ENCODE data around the gene CDK8.

Gene CDK8

GRCh38 chr13:26320766-26321165, 66.8 kb downstream of the CDK8 start:
- no peak for DNase-seq

- DNase-seq: no peak
These were observed 69.2 kb downstream of the CDK8 start for GRCh38 chr13:26323127-26323526.

GRCh38 chr13:26323764-26324163, 69.8 kb downstream of the CDK8 start:
- DNase-seq: no peak

GRCh38 chr13:26324294-26324693, 70.4 kb downstream of the CDK8 start:
- DNase-seq: no peak

- no peak for DNase-seq
These were observed 70.9 kb downstream of the CDK8 start for GRCh38 chr13:26324867-26325266.

GRCh38 chr13:26325876-26326275, 71.9 kb downstream of the CDK8 start:
- DNase-seq: no peak

- DNase-seq: no peak
These were observed 72.6 kb downstream of the CDK8 start for GRCh38 chr13:26326562-26326961.

- DNase-seq: no peak
These were observed 74.2 kb downstream of the CDK8 start for GRCh38 chr13:26327940-26328725.

GRCh38 chr13:26335158-26335557, 81.2 kb downstream of the CDK8 start:
- DNase-seq: no peak

- no peak for DNase-seq
These were observed 86.9 kb downstream of the CDK8 start for GRCh38 chr13:26340807-26341206.

GRCh38 chr13:26342898-26343297, 89.0 kb downstream of the CDK8 start:
- no peak for DNase-seq

GRCh38 chr13:26343816-26344215, 89.9 kb downstream of the CDK8 start:
- DNase-seq: no peak

- no peak for DNase-seq
These were observed 91.1 kb downstream of the CDK8 start for GRCh38 chr13:26344980-26345379.

- no peak for DNase-seq
These were observed 95.0 kb downstream of the CDK8 start for GRCh38 chr13:26348966-26349365.

GRCh38 chr13:26362261-26362660, 108.3 kb downstream of the CDK8 start:
- DNase-seq: no peak

- no peak for DNase-seq
These were observed 116.6 kb downstream of the CDK8 start for GRCh38 chr13:26370553-26370952.

GRCh38 chr13:26372747-26373146, 118.8 kb downstream of the CDK8 start:
- no peak for DNase-seq

GRCh38 chr13:26376430-26376829, 122.5 kb downstream of the CDK8 start:
- DNase-seq: peak; percentile 1 to 7

GRCh38 chr13:26377038-26377437, 123.1 kb downstream of the CDK8 start:
- DNase-seq: no peak

- no peak for DNase-seq
These were observed 124.2 kb downstream of the CDK8 start for GRCh38 chr13:26378116-26378515.

- DNase-seq: no peak
These were observed 125.9 kb downstream of the CDK8 start for GRCh38 chr13:26379831-26380230.

- no peak for DNase-seq
These were observed 127.0 kb downstream of the CDK8 start for GRCh38 chr13:26380930-26381329.

GRCh38 chr13:26382366-26382765, 128.4 kb downstream of the CDK8 start:
- DNase-seq: no peak

- no peak for DNase-seq
These were observed 128.9 kb downstream of the CDK8 start for GRCh38 chr13:26382835-26383234.

- DNase-seq: no peak
These were observed 130.7 kb downstream of the CDK8 start for GRCh38 chr13:26384587-26384986.
